ENCODE data around the gene RNF168.
"Not testable (repeated sequence)": the region's sequence is repeated elsewhere in the genome, so short reads cannot be mapped to it uniquely, and the experiment has no call there.

DNA sequence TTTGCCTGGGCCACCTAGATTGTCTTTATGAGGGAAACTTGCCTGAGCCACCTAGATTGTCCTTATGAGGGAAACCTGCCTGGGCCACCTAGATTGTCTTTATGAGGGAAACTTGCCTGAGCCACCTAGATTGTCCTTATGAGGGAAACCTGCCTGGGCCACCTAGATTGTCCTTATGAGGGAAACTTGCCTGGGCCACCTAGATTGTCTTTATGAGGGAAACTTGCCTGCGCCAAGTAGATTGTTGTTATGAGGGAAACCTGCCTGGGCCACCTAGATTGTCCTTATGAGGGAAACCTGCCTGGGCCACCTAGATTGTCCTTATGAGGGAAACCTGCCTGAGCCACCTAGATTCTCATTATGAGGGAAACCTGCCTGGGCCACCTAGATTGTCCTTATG is 7.5 kb upstream of the RNF168 start:
- TF ChIP-seq, protein P1, sequence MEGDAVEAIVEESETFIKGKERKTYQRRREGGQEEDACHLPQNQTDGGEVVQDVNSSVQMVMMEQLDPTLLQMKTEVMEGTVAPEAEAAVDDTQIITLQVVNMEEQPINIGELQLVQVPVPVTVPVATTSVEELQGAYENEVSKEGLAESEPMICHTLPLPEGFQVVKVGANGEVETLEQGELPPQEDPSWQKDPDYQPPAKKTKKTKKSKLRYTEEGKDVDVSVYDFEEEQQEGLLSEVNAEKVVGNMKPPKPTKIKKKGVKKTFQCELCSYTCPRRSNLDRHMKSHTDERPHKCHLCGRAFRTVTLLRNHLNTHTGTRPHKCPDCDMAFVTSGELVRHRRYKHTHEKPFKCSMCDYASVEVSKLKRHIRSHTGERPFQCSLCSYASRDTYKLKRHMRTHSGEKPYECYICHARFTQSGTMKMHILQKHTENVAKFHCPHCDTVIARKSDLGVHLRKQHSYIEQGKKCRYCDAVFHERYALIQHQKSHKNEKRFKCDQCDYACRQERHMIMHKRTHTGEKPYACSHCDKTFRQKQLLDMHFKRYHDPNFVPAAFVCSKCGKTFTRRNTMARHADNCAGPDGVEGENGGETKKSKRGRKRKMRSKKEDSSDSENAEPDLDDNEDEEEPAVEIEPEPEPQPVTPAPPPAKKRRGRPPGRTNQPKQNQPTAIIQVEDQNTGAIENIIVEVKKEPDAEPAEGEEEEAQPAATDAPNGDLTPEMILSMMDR (IDR thresholded peaks at IDR 0.05) = not testable (repeated sequence)
- not testable (repeated sequence) for TF ChIP-seq ELF4 (CRISPR knock-in tag; IDR thresholded peaks at IDR 0.05; ENCODE audit: low read depth); FOXP1 (CRISPR knock-in tag; IDR thresholded peaks at IDR 0.05; ENCODE audit: borderline replicate concordance)
- TF ChIP-seq, protein P2, sequence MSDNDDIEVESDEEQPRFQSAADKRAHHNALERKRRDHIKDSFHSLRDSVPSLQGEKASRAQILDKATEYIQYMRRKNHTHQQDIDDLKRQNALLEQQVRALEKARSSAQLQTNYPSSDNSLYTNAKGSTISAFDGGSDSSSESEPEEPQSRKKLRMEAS (CRISPR knock-in tag; IDR thresholded peaks at IDR 0.05) = not testable (repeated sequence)
- TF ChIP-seq, protein P3, sequence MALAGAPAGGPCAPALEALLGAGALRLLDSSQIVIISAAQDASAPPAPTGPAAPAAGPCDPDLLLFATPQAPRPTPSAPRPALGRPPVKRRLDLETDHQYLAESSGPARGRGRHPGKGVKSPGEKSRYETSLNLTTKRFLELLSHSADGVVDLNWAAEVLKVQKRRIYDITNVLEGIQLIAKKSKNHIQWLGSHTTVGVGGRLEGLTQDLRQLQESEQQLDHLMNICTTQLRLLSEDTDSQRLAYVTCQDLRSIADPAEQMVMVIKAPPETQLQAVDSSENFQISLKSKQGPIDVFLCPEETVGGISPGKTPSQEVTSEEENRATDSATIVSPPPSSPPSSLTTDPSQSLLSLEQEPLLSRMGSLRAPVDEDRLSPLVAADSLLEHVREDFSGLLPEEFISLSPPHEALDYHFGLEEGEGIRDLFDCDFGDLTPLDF (CRISPR knock-in tag; IDR thresholded peaks at IDR 0.05) = not testable (repeated sequence)
- TF ChIP-seq, protein P4, sequence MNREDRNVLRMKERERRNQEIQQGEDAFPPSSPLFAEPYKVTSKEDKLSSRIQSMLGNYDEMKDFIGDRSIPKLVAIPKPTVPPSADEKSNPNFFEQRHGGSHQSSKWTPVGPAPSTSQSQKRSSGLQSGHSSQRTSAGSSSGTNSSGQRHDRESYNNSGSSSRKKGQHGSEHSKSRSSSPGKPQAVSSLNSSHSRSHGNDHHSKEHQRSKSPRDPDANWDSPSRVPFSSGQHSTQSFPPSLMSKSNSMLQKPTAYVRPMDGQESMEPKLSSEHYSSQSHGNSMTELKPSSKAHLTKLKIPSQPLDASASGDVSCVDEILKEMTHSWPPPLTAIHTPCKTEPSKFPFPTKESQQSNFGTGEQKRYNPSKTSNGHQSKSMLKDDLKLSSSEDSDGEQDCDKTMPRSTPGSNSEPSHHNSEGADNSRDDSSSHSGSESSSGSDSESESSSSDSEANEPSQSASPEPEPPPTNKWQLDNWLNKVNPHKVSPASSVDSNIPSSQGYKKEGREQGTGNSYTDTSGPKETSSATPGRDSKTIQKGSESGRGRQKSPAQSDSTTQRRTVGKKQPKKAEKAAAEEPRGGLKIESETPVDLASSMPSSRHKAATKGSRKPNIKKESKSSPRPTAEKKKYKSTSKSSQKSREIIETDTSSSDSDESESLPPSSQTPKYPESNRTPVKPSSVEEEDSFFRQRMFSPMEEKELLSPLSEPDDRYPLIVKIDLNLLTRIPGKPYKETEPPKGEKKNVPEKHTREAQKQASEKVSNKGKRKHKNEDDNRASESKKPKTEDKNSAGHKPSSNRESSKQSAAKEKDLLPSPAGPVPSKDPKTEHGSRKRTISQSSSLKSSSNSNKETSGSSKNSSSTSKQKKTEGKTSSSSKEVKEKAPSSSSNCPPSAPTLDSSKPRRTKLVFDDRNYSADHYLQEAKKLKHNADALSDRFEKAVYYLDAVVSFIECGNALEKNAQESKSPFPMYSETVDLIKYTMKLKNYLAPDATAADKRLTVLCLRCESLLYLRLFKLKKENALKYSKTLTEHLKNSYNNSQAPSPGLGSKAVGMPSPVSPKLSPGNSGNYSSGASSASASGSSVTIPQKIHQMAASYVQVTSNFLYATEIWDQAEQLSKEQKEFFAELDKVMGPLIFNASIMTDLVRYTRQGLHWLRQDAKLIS (CRISPR knock-in tag; IDR thresholded peaks at IDR 0.05; ENCODE audit: borderline replicate concordance) = not testable (repeated sequence)
